Measurements from ENCODE around the gene SPACA7.

The SPACA7 gene

GRCh38 chr13:112331675-112332074, 44.5 kb upstream of the SPACA7 start:
- DNase-seq (ENCODE audit: low read depth): no peak
- TF ChIP-seq CTCF (IDR thresholded peaks at IDR 0.05; ENCODE audit: low read length, missing control alignments): no peak
- no peak overlapping the region for H3K4me3 ChIP-seq (replicated peaks; ENCODE audit: low read depth, low read length)

GRCh38 chr13:112332727-112333126, 43.4 kb upstream of the SPACA7 start:
- no peak for DNase-seq (ENCODE audit: low read depth)
- no peak overlapping the region for H3K4me3 ChIP-seq (replicated peaks; ENCODE audit: low read depth, low read length)
- TF ChIP-seq CTCF (IDR thresholded peaks at IDR 0.05; ENCODE audit: low read length, missing control alignments): no peak

- no peak overlapping the region for H3K4me3 ChIP-seq (replicated peaks; ENCODE audit: low read depth, low read length)
- DNase-seq (ENCODE audit: low read depth): no peak
- TF ChIP-seq CTCF (IDR thresholded peaks at IDR 0.05; ENCODE audit: low read length, missing control alignments): no peak
Measured at GRCh38 chr13:112333756-112334543, 42.2 kb upstream of the SPACA7 start.

- no peak overlapping the region for H3K4me3 ChIP-seq (replicated peaks; ENCODE audit: low read depth, low read length)
- no peak for DNase-seq (ENCODE audit: low read depth)
- TF ChIP-seq CTCF (IDR thresholded peaks at IDR 0.05; ENCODE audit: low read length, missing control alignments): no peak
Measured at GRCh38 chr13:112335135-112335534, 41.0 kb upstream of the SPACA7 start.

GRCh38 chr13:112341446-112341845, 34.7 kb upstream of the SPACA7 start:
- TF ChIP-seq CTCF (IDR thresholded peaks at IDR 0.05; ENCODE audit: low read length, missing control alignments): no peak
- DNase-seq (ENCODE audit: low read depth): no peak
- H3K4me3 ChIP-seq (replicated peaks; ENCODE audit: low read depth, low read length): no peak overlapping the region

- TF ChIP-seq CTCF (IDR thresholded peaks at IDR 0.05; ENCODE audit: low read length, missing control alignments): no peak
- H3K4me3 ChIP-seq (replicated peaks; ENCODE audit: low read depth, low read length): no peak overlapping the region
- DNase-seq (ENCODE audit: low read depth): no peak
Measured at GRCh38 chr13:112341976-112342735, 34.0 kb upstream of the SPACA7 start.

All from fibroblast of pulmonary artery (primary cell).